ENCODE data around the gene TLE7. TPM values are rescaled to one million over a fixed set of nuclear protein-coding genes. Genes with fewer than 3 reads are reported as not detected.

Gene TLE7
- polyA plus RNA-seq: not detected

GRCh38 chr16:71442051-71442440 lies at the start of gene TLE7:
TSS of gene TLE7 (minus strand) at chr16:71442054. CDS start at chr16:71433324, 8,730 bp downstream.
- 79 to 90% (median 85%) methylated on average over 13 of the region's 13 CpGs for WGBS, 3 donors

GRCh38 chr16:71491054-71491453 lies 49.2 kb upstream of the TLE7 start:
- WGBS, 3 donors: 62 to 70% (median 66%) methylated on average over 3 of the region's 3 CpGs
- no peak overlapping the region for H3K27ac ChIP-seq (ENCODE audit: low read depth, low read length)

More at GRCh38 chr16:71442051-71442440, at the start of gene TLE7:
- H3K27ac ChIP-seq (ENCODE audit: low read depth, low read length): no peak within 1 kb of the TSS

GRCh38 chr16:71490361-71490760 lies 48.5 kb upstream of the TLE7 start:
- H3K27ac ChIP-seq (ENCODE audit: low read depth, low read length): no peak overlapping the region

GRCh38 chr16:71489122-71489521 lies 47.3 kb upstream of the TLE7 start, which contains the start of gene ZNF19:
TSS of gene ZNF19 (minus strand) at chr16:71489324. CDS start at chr16:71482114, 7,210 bp downstream.
- WGBS, 3 donors: 90 to 92% (median 91%) methylated on average over 22 of the region's 22 CpGs
- no peak within 1 kb of the TSS for H3K27ac ChIP-seq (ENCODE audit: low read depth, low read length)

GRCh38 chr16:71484006-71484893 lies 42.4 kb upstream of the TLE7 start:
- peak overlapping the region; percentile 89 for H3K27ac ChIP-seq (ENCODE audit: low read depth, low read length)
- WGBS, 3 donors: 0 to 1% (median 1%) methylated on average over 42 to 44 of the region's 44 CpGs

GRCh38 chr16:71482569-71482968 lies 40.7 kb upstream of the TLE7 start:
- no peak overlapping the region for H3K27ac ChIP-seq (ENCODE audit: low read depth, low read length)
- WGBS, 3 donors: 84 to 90% (median 87%) methylated on average over 5 of the region's 5 CpGs

- WGBS, 3 donors: 93 to 98% (median 97%) methylated on average over 2 of the region's 2 CpGs
- no peak overlapping the region for H3K27ac ChIP-seq (ENCODE audit: low read depth, low read length)
These were observed 39.1 kb upstream of the TLE7 start for GRCh38 chr16:71480956-71481355.

- no peak overlapping the region for H3K27ac ChIP-seq (ENCODE audit: low read depth, low read length)
- WGBS, 3 donors: 46 to 61% (median 49%) methylated on average over 3 of the region's 3 CpGs
These were observed 37.6 kb upstream of the TLE7 start for GRCh38 chr16:71479420-71479819.

- WGBS, 3 donors: 91 to 96% (median 93%) methylated on average over 4 of the region's 4 CpGs
- H3K27ac ChIP-seq (ENCODE audit: low read depth, low read length): no peak overlapping the region
These were observed 34.7 kb upstream of the TLE7 start for GRCh38 chr16:71476457-71477124.

- WGBS, 3 donors: 85 to 91% (median 90%) methylated on average over 3 of the region's 3 CpGs
- H3K27ac ChIP-seq (ENCODE audit: low read depth, low read length): no peak overlapping the region
These were observed 33.0 kb upstream of the TLE7 start for GRCh38 chr16:71474864-71475263.

GRCh38 chr16:71473891-71474290 lies 32.0 kb upstream of the TLE7 start:
- 93 to 98% (median 95%) methylated on average over 5 of the region's 5 CpGs for WGBS, 3 donors
- H3K27ac ChIP-seq (ENCODE audit: low read depth, low read length): no peak overlapping the region

- 91 to 93% (median 92%) methylated on average over 2 of the region's 2 CpGs for WGBS, 3 donors
- H3K27ac ChIP-seq (ENCODE audit: low read depth, low read length): no peak overlapping the region
These were observed 31.1 kb upstream of the TLE7 start for GRCh38 chr16:71472931-71473330.

GRCh38 chr16:71472051-71472450 lies 30.2 kb upstream of the TLE7 start:
- 70 to 80% (median 73%) methylated on average over 2 of the region's 2 CpGs for WGBS, 3 donors
- H3K27ac ChIP-seq (ENCODE audit: low read depth, low read length): no peak overlapping the region

- WGBS, 3 donors: 27 to 32% (median 31%) methylated on average over 9 of the region's 9 CpGs
These were observed 26.0 kb upstream of the TLE7 start for GRCh38 chr16:71467810-71468209.

GRCh38 chr16:71464231-71464630 lies 22.4 kb upstream of the TLE7 start:
- H3K27ac ChIP-seq (ENCODE audit: low read depth, low read length): no peak overlapping the region
- WGBS, 3 donors: 55 to 67% (median 56%) methylated on average over 1 of the region's 1 CpG

More at GRCh38 chr16:71467810-71468209, 26.0 kb upstream of the TLE7 start:
- H3K27ac ChIP-seq (ENCODE audit: low read depth, low read length): no peak overlapping the region

- H3K27ac ChIP-seq (ENCODE audit: low read depth, low read length): peak within 1 kb of the TSS; percentile 72
- WGBS, 3 donors: 0% methylated on average over 50 to 52 of the region's 52 CpGs
These were observed 20.1 kb upstream of the TLE7 start, which contains the start of gene ZNF23 for GRCh38 chr16:71461686-71462648. TSS of gene ZNF23 (minus strand) at chr16:71462247. CDS start at chr16:71456796, 5,451 bp downstream.

- no peak overlapping the region for H3K27ac ChIP-seq (ENCODE audit: low read depth, low read length)
- 96 to 98% (median 97%) methylated on average over 1 of the region's 1 CpG for WGBS, 3 donors
These were observed 19.1 kb upstream of the TLE7 start for GRCh38 chr16:71460941-71461340.

- no peak overlapping the region for H3K27ac ChIP-seq (ENCODE audit: low read depth, low read length)
- 76 to 81% (median 80%) methylated on average over 4 of the region's 4 CpGs for WGBS, 3 donors
These were observed 18.4 kb upstream of the TLE7 start for GRCh38 chr16:71460236-71460635.

Data from adipose tissue (tissue), 3 donors.